Measurements from ENCODE around the gene ARFIP2.

- TF ChIP-seq, protein P1, sequence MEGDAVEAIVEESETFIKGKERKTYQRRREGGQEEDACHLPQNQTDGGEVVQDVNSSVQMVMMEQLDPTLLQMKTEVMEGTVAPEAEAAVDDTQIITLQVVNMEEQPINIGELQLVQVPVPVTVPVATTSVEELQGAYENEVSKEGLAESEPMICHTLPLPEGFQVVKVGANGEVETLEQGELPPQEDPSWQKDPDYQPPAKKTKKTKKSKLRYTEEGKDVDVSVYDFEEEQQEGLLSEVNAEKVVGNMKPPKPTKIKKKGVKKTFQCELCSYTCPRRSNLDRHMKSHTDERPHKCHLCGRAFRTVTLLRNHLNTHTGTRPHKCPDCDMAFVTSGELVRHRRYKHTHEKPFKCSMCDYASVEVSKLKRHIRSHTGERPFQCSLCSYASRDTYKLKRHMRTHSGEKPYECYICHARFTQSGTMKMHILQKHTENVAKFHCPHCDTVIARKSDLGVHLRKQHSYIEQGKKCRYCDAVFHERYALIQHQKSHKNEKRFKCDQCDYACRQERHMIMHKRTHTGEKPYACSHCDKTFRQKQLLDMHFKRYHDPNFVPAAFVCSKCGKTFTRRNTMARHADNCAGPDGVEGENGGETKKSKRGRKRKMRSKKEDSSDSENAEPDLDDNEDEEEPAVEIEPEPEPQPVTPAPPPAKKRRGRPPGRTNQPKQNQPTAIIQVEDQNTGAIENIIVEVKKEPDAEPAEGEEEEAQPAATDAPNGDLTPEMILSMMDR (IDR thresholded peaks at IDR 0.05) = no peak
- no peak for TF ChIP-seq ZFX (IDR thresholded peaks at IDR 0.05; ENCODE audit: borderline replicate concordance)
Measured at GRCh38 chr11:6481012-6481923, at the start of gene ARFIP2, which contains the start of gene TIMM10B.

All from 22Rv1 (cell line).